Stomach smooth muscle (tissue), 2 donors: Measurements from ENCODE around the gene CISD3.
A peak's percentile ranks its signal among the peaks of the same experiment; 100 is the strongest.

Experiments
- H3K27ac ChIP-seq: one replicate; pipeline ENCODE4 v1.7.0; 2013; ENCODE audit warnings: mild to moderate bottlenecking, low read length, inconsistent platforms
- H3K27me3 ChIP-seq, 2 donors: one replicate each; pipeline ENCODE4 v1.7.0; 2013; ENCODE audit warnings: low read length in 2 of 2; ENCODE audit not compliant: insufficient read depth in 2 of 2, control insufficient read depth in 1 of 2
- H3K36me3 ChIP-seq, 2 donors: one replicate each; pipeline ENCODE4 v1.7.0; 2013; ENCODE audit warnings: low read length in 2 of 2; ENCODE audit not compliant: control insufficient read depth in 2 of 2, insufficient read depth in 2 of 2
- H3K4me1 ChIP-seq: one replicate; pipeline ENCODE4 v1.7.0; 2013; ENCODE audit warnings: low read length; ENCODE audit not compliant: control insufficient read depth, insufficient read depth
- H3K4me3 ChIP-seq, 2 donors: one replicate each; pipeline ENCODE4 v1.7.0; 2013; ENCODE audit warnings: low read length in 2 of 2
- H3K9ac ChIP-seq, 2 donors: one replicate each; pipeline ENCODE4 v1.7.0; 2013; ENCODE audit warnings: low read length in 2 of 2, mild to moderate bottlenecking in 1 of 2
- H3K9me3 ChIP-seq, 2 donors: one replicate each; pipeline ENCODE4 v1.7.0; 2013; ENCODE audit warnings: low read length in 2 of 2; ENCODE audit not compliant: control insufficient read depth in 2 of 2
- donor health status: healthy.
- donor health status: Pancreatic carcinoma.

CISD3 gene

GRCh38 chr17:38746849-38747462 is 16.8 kb downstream of the CISD3 start:
- H3K4me1 ChIP-seq = peaks cover 66% of the 10 kb centered on the region
- no peaks in the 10 kb centered on the region for H3K36me3 ChIP-seq
- peak overlapping the region; percentile 57 to 81 for H3K4me3 ChIP-seq
- peaks cover 3 to 10% of the 10 kb centered on the region in 2 donors for H3K27me3 ChIP-seq
- H3K27ac ChIP-seq = peak overlapping the region; percentile 66
- no peaks in the 10 kb centered on the region for H3K9me3 ChIP-seq
- peak overlapping the region; percentile 47 to 71 for H3K9ac ChIP-seq

- Histone ChIP-seq H3K4me3 (peak overlapping the region; percentile 81), H3K27ac (peak overlapping the region; percentile 66), H3K9me3 (no peaks in the 10 kb centered on the region), H3K9ac (peak overlapping the region; percentile 64 to 71), H3K4me1 (peaks cover 63% of the 10 kb centered on the region), H3K27me3 (peaks cover 3 to 10% of the 10 kb centered on the region in 2 donors), H3K36me3 (no peaks in the 10 kb centered on the region)
Observed at GRCh38 chr17:38747463-38748148, 17.5 kb downstream of the CISD3 start.

- Histone ChIP-seq H3K4me3 (peak within 1 kb of the TSS; percentile 81), H3K27me3 (peaks cover 3 to 10% of the 10 kb centered on the region in 2 donors), H3K36me3 (no peaks in the 10 kb centered on the region), H3K4me1 (peaks cover 60% of the 10 kb centered on the region), H3K27ac (peak within 1 kb of the TSS; percentile 74), H3K9me3 (no peaks in the 10 kb centered on the region), H3K9ac (peak within 1 kb of the TSS; percentile 64 to 71)
Observed at GRCh38 chr17:38748149-38748891, 18.2 kb downstream of the CISD3 start, which contains the start of gene PCGF2. TSS of gene PCGF2 (minus strand) at chr17:38748336. CDS start at chr17:38740402, 7,934 bp downstream.

- H3K36me3 ChIP-seq = no peaks in the 10 kb centered on the region
- H3K9ac ChIP-seq = peak overlapping the region; percentile 60 to 66
- H3K9me3 ChIP-seq = no peaks in the 10 kb centered on the region
- peaks cover 3 to 10% of the 10 kb centered on the region in 2 donors for H3K27me3 ChIP-seq
- H3K4me1 ChIP-seq = peaks cover 59% of the 10 kb centered on the region
- H3K4me3 ChIP-seq = peak overlapping the region; percentile 66 to 75
- H3K27ac ChIP-seq = peak overlapping the region; percentile 74
Observed at GRCh38 chr17:38748892-38749222, 18.7 kb downstream of the CISD3 start.

GRCh38 chr17:38749223-38750043 is 19.3 kb downstream of the CISD3 start:
- Histone ChIP-seq H3K27me3 (peaks cover 3 to 10% of the 10 kb centered on the region in 2 donors), H3K4me1 (peaks cover 59% of the 10 kb centered on the region), H3K27ac (peak overlapping the region; percentile 74), H3K36me3 (no peaks in the 10 kb centered on the region), H3K4me3 (peak overlapping the region; percentile 66 to 75), H3K9ac (peak overlapping the region; percentile 60 to 66), H3K9me3 (no peaks in the 10 kb centered on the region)

- Histone ChIP-seq H3K36me3 (no peaks in the 10 kb centered on the region), H3K9ac (peak overlapping the region in 1 of 2 donors; percentile 66), H3K27ac (peak overlapping the region; percentile 74), H3K27me3 (peaks cover 3 to 10% of the 10 kb centered on the region in 2 donors), H3K9me3 (no peaks in the 10 kb centered on the region), H3K4me1 (peaks cover 59% of the 10 kb centered on the region), H3K4me3 (peak overlapping the region; percentile 66 to 75)
Observed at GRCh38 chr17:38750044-38750311, 19.8 kb downstream of the CISD3 start.

- no peak overlapping the region for H3K9ac ChIP-seq
- no peaks in the 10 kb centered on the region for H3K36me3 ChIP-seq
- H3K27ac ChIP-seq = peak overlapping the region; percentile 74
- no peaks in the 10 kb centered on the region for H3K9me3 ChIP-seq
- H3K4me1 ChIP-seq = peaks cover 59% of the 10 kb centered on the region
- H3K4me3 ChIP-seq = peak overlapping the region; percentile 66 to 75
- peaks cover 3 to 10% of the 10 kb centered on the region in 2 donors for H3K27me3 ChIP-seq
Observed at GRCh38 chr17:38750312-38751121, 20.4 kb downstream of the CISD3 start.

- peaks cover 6 to 7% of the 10 kb centered on the region in 2 donors for H3K36me3 ChIP-seq
- no peaks in the 10 kb centered on the region for H3K9me3 ChIP-seq
- H3K4me3 ChIP-seq = peak overlapping the region in 1 of 2 donors; percentile 99
- H3K9ac ChIP-seq = no peak overlapping the region
- no peak overlapping the region for H3K27ac ChIP-seq
- peaks cover 53% of the 10 kb centered on the region for H3K4me1 ChIP-seq
- peaks cover 3 to 10% of the 10 kb centered on the region in 2 donors for H3K27me3 ChIP-seq
Observed at GRCh38 chr17:38751144-38751807, 21.1 kb downstream of the CISD3 start.

- Histone ChIP-seq H3K27me3 (peaks cover 3 to 10% of the 10 kb centered on the region in 2 donors), H3K27ac (peak overlapping the region; percentile 85), H3K9ac (peak overlapping the region; percentile 51 to 61), H3K36me3 (peaks cover 7 to 8% of the 10 kb centered on the region in 2 donors), H3K4me1 (peaks cover 48% of the 10 kb centered on the region), H3K4me3 (peak overlapping the region; percentile 85 to 99), H3K9me3 (no peaks in the 10 kb centered on the region)
Observed at GRCh38 chr17:38751808-38752307, 21.7 kb downstream of the CISD3 start.
